Mammary epithelial cell (primary cell): ENCODE measurements around the gene DYNC1H1.

Experiments used
- EZH2 ChIP-seq: IDR thresholded peaks from 2 replicates; pipeline ENCODE4 v1.6.1; 2012; ENCODE audit warnings: low read length, inconsistent platforms, borderline replicate concordance
- TF ChIP-seq, protein P1 (sequence below), 2 donors: IDR thresholded peaks in 1 of 2; conservative IDR thresholded peaks in 1 of 2; 2 replicates each; pipeline ENCODE4 v1.5.1; 2011 to 2012; ENCODE audit warnings: inconsistent platforms in 2 of 2, low read length in 2 of 2, mild to moderate bottlenecking in 2 of 2, control low read depth in 1 of 2, low read depth in 1 of 2; ENCODE audit not compliant: insufficient read depth in 1 of 2; ENCODE audit errors: extremely low read depth in 1 of 2

DNA sequence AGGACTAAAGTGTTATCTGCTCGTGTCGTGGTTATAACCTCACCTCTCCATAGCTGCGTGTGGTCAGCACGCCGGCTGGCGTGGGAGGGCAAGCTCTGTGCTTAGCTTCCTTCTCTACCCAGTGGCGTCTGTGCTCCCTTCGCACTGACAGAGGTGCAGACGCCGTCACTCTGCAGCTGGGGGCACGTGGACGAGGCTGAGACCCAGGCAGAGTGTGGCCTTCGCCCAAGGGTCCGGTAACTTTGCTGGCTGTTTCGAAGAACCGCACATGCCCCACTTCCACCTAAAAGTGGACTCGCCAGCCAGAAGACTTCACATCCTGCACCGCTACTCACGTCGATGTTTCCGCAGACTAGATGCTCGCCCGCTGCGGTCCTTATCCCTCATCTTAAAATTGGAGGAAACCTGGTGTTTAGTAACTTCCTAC lies 35.9 kb upstream of the DYNC1H1 start:
- TF ChIP-seq, protein P1, sequence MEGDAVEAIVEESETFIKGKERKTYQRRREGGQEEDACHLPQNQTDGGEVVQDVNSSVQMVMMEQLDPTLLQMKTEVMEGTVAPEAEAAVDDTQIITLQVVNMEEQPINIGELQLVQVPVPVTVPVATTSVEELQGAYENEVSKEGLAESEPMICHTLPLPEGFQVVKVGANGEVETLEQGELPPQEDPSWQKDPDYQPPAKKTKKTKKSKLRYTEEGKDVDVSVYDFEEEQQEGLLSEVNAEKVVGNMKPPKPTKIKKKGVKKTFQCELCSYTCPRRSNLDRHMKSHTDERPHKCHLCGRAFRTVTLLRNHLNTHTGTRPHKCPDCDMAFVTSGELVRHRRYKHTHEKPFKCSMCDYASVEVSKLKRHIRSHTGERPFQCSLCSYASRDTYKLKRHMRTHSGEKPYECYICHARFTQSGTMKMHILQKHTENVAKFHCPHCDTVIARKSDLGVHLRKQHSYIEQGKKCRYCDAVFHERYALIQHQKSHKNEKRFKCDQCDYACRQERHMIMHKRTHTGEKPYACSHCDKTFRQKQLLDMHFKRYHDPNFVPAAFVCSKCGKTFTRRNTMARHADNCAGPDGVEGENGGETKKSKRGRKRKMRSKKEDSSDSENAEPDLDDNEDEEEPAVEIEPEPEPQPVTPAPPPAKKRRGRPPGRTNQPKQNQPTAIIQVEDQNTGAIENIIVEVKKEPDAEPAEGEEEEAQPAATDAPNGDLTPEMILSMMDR (conservative IDR thresholded peaks at IDR 0.05 in 1 of 2, IDR thresholded peaks at IDR 0.05 in 1 of 2; ENCODE audit: extremely low read depth in 1 of 2, insufficient read depth in 1 of 2, low read depth in 1 of 2, low read length in 2 of 2) = no peak
- no peak for TF ChIP-seq EZH2
